Measurements from ENCODE around the gene SAMD11. TPM values are rescaled to one million over a fixed set of nuclear protein-coding genes. Genes with fewer than 3 reads are reported as not detected.

SAMD11 gene
- total RNA-seq, 1 donor from 2014 or later: 0.53 TPM

- peak overlapping the region; percentile 44 for H3K4me3 ChIP-seq (ENCODE audit: low read depth, low read length)
- TF ChIP-seq CTCF (IDR thresholded peaks at IDR 0.05; ENCODE audit: insufficient read depth, low read length, severe bottlenecking): peak; percentile 76
- peaks cover 4% of the 10 kb centered on the region for H3K27me3 ChIP-seq (ENCODE audit: control insufficient read depth, insufficient read depth, low read length)
- no peaks in the 10 kb centered on the region for H3K36me3 ChIP-seq (ENCODE audit: control insufficient read depth, insufficient read depth, low read length)
- FAIRE-seq (no peak), DNase-seq (ENCODE audit: low read depth) (peak; percentile 43)
Observed at GRCh38 chr1:904310-904950, 19.3 kb upstream of the SAMD11 start.

- no peak for TF ChIP-seq CTCF (IDR thresholded peaks at IDR 0.05; ENCODE audit: insufficient read depth, low read length, severe bottlenecking)
- Histone ChIP-seq H3K27me3 (ENCODE audit: control insufficient read depth, insufficient read depth, low read length) (peaks cover 2% of the 10 kb centered on the region), H3K4me3 (ENCODE audit: low read depth, low read length) (peak overlapping the region; percentile 44), H3K36me3 (ENCODE audit: control insufficient read depth, insufficient read depth, low read length) (no peaks in the 10 kb centered on the region)
- DNase-seq (ENCODE audit: low read depth): no peak
- no peak for FAIRE-seq
Observed at GRCh38 chr1:905071-905749, 18.5 kb upstream of the SAMD11 start.

GRCh38 chr1:905811-906599 is 17.7 kb upstream of the SAMD11 start:
- no peak for TF ChIP-seq CTCF (IDR thresholded peaks at IDR 0.05; ENCODE audit: insufficient read depth, low read length, severe bottlenecking)
- Histone ChIP-seq H3K4me3 (ENCODE audit: low read depth, low read length) (no peak overlapping the region), H3K27me3 (ENCODE audit: control insufficient read depth, insufficient read depth, low read length) (peaks cover 8% of the 10 kb centered on the region), H3K36me3 (ENCODE audit: control insufficient read depth, insufficient read depth, low read length) (no peaks in the 10 kb centered on the region)
- DNase-seq (ENCODE audit: low read depth) (no peak), FAIRE-seq (no peak)

- DNase-seq (ENCODE audit: low read depth): peak; percentile 70
- peaks cover 6% of the 10 kb centered on the region for H3K27me3 ChIP-seq (ENCODE audit: control insufficient read depth, insufficient read depth, low read length)
- peak; percentile 90 for FAIRE-seq
- no peaks in the 10 kb centered on the region for H3K36me3 ChIP-seq (ENCODE audit: control insufficient read depth, insufficient read depth, low read length)
- H3K4me3 ChIP-seq (ENCODE audit: low read depth, low read length): no peak overlapping the region
- no peak for TF ChIP-seq CTCF (IDR thresholded peaks at IDR 0.05; ENCODE audit: insufficient read depth, low read length, severe bottlenecking)
Observed at GRCh38 chr1:906600-907420, 16.9 kb upstream of the SAMD11 start.

GRCh38 chr1:907611-908451 is 15.9 kb upstream of the SAMD11 start:
- DNase-seq (ENCODE audit: low read depth): no peak
- TF ChIP-seq CTCF (IDR thresholded peaks at IDR 0.05; ENCODE audit: insufficient read depth, low read length, severe bottlenecking): no peak
- H3K4me3 ChIP-seq (ENCODE audit: low read depth, low read length): no peak overlapping the region
- H3K36me3 ChIP-seq (ENCODE audit: control insufficient read depth, insufficient read depth, low read length): no peaks in the 10 kb centered on the region
- peaks cover 11% of the 10 kb centered on the region for H3K27me3 ChIP-seq (ENCODE audit: control insufficient read depth, insufficient read depth, low read length)
- no peak for FAIRE-seq

Data from bronchial epithelial cell (primary cell).